Eye (tissue), 1 donor: Measurements from ENCODE around the gene COL15A1.
"Not testable (repeated sequence)": the region's sequence is repeated elsewhere in the genome, so short reads cannot be mapped to it uniquely, and the experiment has no call there.

Experiments
- DNase-seq: peaks from one replicate; pipeline ENCODE4 v3.0.0-alpha.2; 2015

The COL15A1 gene

GRCh38 chr9:99092643-99093491 is 149.2 kb downstream of the COL15A1 start:
- no peak for DNase-seq

- no peak for DNase-seq
These were observed 149.7 kb downstream of the COL15A1 start for GRCh38 chr9:99093492-99093791.

- DNase-seq: no peak
These were observed 151.9 kb downstream of the COL15A1 start for GRCh38 chr9:99095565-99095964.

- DNase-seq: no peak
These were observed 152.7 kb downstream of the COL15A1 start for GRCh38 chr9:99096409-99096808.

- not testable (repeated sequence) for DNase-seq
These were observed 156.3 kb downstream of the COL15A1 start for GRCh38 chr9:99099806-99100585.

GRCh38 chr9:99101271-99101670 is 157.6 kb downstream of the COL15A1 start:
- DNase-seq: no peak

- no peak for DNase-seq
These were observed 158.1 kb downstream of the COL15A1 start for GRCh38 chr9:99101812-99102211.

- DNase-seq: no peak
These were observed 159.6 kb downstream of the COL15A1 start for GRCh38 chr9:99103054-99103895.

GRCh38 chr9:99103901-99104458 is 160.3 kb downstream of the COL15A1 start:
- peak; percentile 77 for DNase-seq

GRCh38 chr9:99104459-99105151 is 160.9 kb downstream of the COL15A1 start, which contains the start of gene TGFBR1:
Gene TGFBR1, plus strand, starts transcription at chr9:99105113. Its CDS starts 93 bp downstream, at chr9:99105206.
- peak; percentile 97 for DNase-seq

GRCh38 chr9:99105152-99106043 is 161.7 kb downstream of the COL15A1 start:
- peak; percentile 87 for DNase-seq

GRCh38 chr9:99106044-99106375 is 162.3 kb downstream of the COL15A1 start:
- no peak for DNase-seq

- no peak for DNase-seq
These were observed 163.7 kb downstream of the COL15A1 start for GRCh38 chr9:99107421-99107820.

GRCh38 chr9:99108131-99108530 is 164.4 kb downstream of the COL15A1 start:
- DNase-seq: no peak

- no peak for DNase-seq
These were observed 165.8 kb downstream of the COL15A1 start for GRCh38 chr9:99109522-99109921.

- no peak for DNase-seq
These were observed 169.2 kb downstream of the COL15A1 start for GRCh38 chr9:99112750-99113413.

GRCh38 chr9:99113414-99114048 is 169.8 kb downstream of the COL15A1 start:
- no peak for DNase-seq

GRCh38 chr9:99114049-99114440 is 170.3 kb downstream of the COL15A1 start:
- DNase-seq: no peak

GRCh38 chr9:99114846-99115500 is 171.3 kb downstream of the COL15A1 start:
- DNase-seq: no peak

- DNase-seq: peak; percentile 47
These were observed 172.3 kb downstream of the COL15A1 start for GRCh38 chr9:99116003-99116411.
